ENCODE results near the gene EOGT. TPM values are rescaled to one million over a fixed set of nuclear protein-coding genes. Genes with fewer than 3 reads are reported as not detected.

Gene EOGT
- total RNA-seq, 1 experiment from 2014 or later, result 21.0 TPM

GRCh38 chr3:68996356-68996995 is 17.0 kb downstream of the EOGT start:
- CTCF ChIA-PET, result no interaction called here
- no peaks in the 10 kb centered on the region for H3K9me3 Mint-ChIP-seq (ENCODE audit: low read depth, unreplicated experiment)
- TF ChIP-seq CTCF (IDR thresholded peaks at IDR 0.05; ENCODE audit: unreplicated experiment), result no peak
- no peak for DNase-seq
- no TSS peak for BruUV-seq (replicated peaks)
- intact Hi-C loops (cut with micrococcal nuclease; ENCODE audit: unreplicated experiment), result no loop called here
- H3K27me3 Mint-ChIP-seq (ENCODE audit: unreplicated experiment), result no peaks in the 10 kb centered on the region
- H3K27ac Mint-ChIP-seq (ENCODE audit: unreplicated experiment), result no peak overlapping the region
- no peaks in the 10 kb centered on the region for H3K4me1 Mint-ChIP-seq (ENCODE audit: low read depth, unreplicated experiment)
- no peak overlapping the region for H3K4me3 Mint-ChIP-seq (ENCODE audit: low read depth, unreplicated experiment)
- peaks cover 10% of the 10 kb centered on the region for H3K36me3 Mint-ChIP-seq (ENCODE audit: insufficient read depth, unreplicated experiment)

GRCh38 chr3:68988740-68989139 is 24.7 kb downstream of the EOGT start:
- no peaks in the 10 kb centered on the region for H3K9me3 Mint-ChIP-seq (ENCODE audit: low read depth, unreplicated experiment)
- intact Hi-C loops (cut with micrococcal nuclease; ENCODE audit: unreplicated experiment), result no loop called here
- H3K4me3 Mint-ChIP-seq (ENCODE audit: low read depth, unreplicated experiment), result no peak overlapping the region
- no peak for DNase-seq
- BruUV-seq (replicated peaks), result no TSS peak
- no peaks in the 10 kb centered on the region for H3K4me1 Mint-ChIP-seq (ENCODE audit: low read depth, unreplicated experiment)
- H3K36me3 Mint-ChIP-seq (ENCODE audit: insufficient read depth, unreplicated experiment), result peaks cover 4% of the 10 kb centered on the region
- no peaks in the 10 kb centered on the region for H3K27me3 Mint-ChIP-seq (ENCODE audit: unreplicated experiment)
- H3K27ac Mint-ChIP-seq (ENCODE audit: unreplicated experiment), result no peak overlapping the region
- CTCF ChIA-PET, result no interaction called here
- no peak for TF ChIP-seq CTCF (IDR thresholded peaks at IDR 0.05; ENCODE audit: unreplicated experiment)

GRCh38 chr3:68987322-68987721 is 26.2 kb downstream of the EOGT start:
- no peaks in the 10 kb centered on the region for H3K4me1 Mint-ChIP-seq (ENCODE audit: low read depth, unreplicated experiment)
- H3K36me3 Mint-ChIP-seq (ENCODE audit: insufficient read depth, unreplicated experiment), result peaks cover 9% of the 10 kb centered on the region
- no peak overlapping the region for H3K27ac Mint-ChIP-seq (ENCODE audit: unreplicated experiment)
- H3K27me3 Mint-ChIP-seq (ENCODE audit: unreplicated experiment), result no peaks in the 10 kb centered on the region
- no peak for TF ChIP-seq CTCF (IDR thresholded peaks at IDR 0.05; ENCODE audit: unreplicated experiment)
- H3K4me3 Mint-ChIP-seq (ENCODE audit: low read depth, unreplicated experiment), result no peak overlapping the region
- CTCF ChIA-PET, result no interaction called here
- DNase-seq, result no peak
- H3K9me3 Mint-ChIP-seq (ENCODE audit: low read depth, unreplicated experiment), result no peaks in the 10 kb centered on the region
- intact Hi-C loops (cut with micrococcal nuclease; ENCODE audit: unreplicated experiment), result no loop called here
- no TSS peak for BruUV-seq (replicated peaks)

- DNase-seq, result no peak
- no peak for TF ChIP-seq CTCF (IDR thresholded peaks at IDR 0.05; ENCODE audit: unreplicated experiment)
- intact Hi-C loops (cut with micrococcal nuclease; ENCODE audit: unreplicated experiment), result no loop called here
- Mint-ChIP-seq H3K36me3 (ENCODE audit: insufficient read depth, unreplicated experiment) (peaks cover 8% of the 10 kb centered on the region), H3K4me1 (ENCODE audit: low read depth, unreplicated experiment) (no peaks in the 10 kb centered on the region), H3K4me3 (ENCODE audit: low read depth, unreplicated experiment) (no peak overlapping the region), H3K9me3 (ENCODE audit: low read depth, unreplicated experiment) (no peaks in the 10 kb centered on the region), H3K27ac (ENCODE audit: unreplicated experiment) (no peak overlapping the region), H3K27me3 (ENCODE audit: unreplicated experiment) (no peaks in the 10 kb centered on the region)
- BruUV-seq (replicated peaks), result no TSS peak
- CTCF ChIA-PET, result no interaction called here
Observed at GRCh38 chr3:68986496-68987208, 26.8 kb downstream of the EOGT start.
